ENCODE data around the gene GPALPP1. TPM values are rescaled to one million over a fixed set of nuclear protein-coding genes. Genes with fewer than 3 reads are reported as not detected.
A peak's percentile ranks its signal among the peaks of the same experiment; 100 is the strongest.
"Not testable (repeated sequence)": the region's sequence is repeated elsewhere in the genome, so short reads cannot be mapped to it uniquely, and the experiment has no call there.

GPALPP1 gene
- total RNA-seq, 1 donor from 2014 or later: 23.6 TPM

DNA sequence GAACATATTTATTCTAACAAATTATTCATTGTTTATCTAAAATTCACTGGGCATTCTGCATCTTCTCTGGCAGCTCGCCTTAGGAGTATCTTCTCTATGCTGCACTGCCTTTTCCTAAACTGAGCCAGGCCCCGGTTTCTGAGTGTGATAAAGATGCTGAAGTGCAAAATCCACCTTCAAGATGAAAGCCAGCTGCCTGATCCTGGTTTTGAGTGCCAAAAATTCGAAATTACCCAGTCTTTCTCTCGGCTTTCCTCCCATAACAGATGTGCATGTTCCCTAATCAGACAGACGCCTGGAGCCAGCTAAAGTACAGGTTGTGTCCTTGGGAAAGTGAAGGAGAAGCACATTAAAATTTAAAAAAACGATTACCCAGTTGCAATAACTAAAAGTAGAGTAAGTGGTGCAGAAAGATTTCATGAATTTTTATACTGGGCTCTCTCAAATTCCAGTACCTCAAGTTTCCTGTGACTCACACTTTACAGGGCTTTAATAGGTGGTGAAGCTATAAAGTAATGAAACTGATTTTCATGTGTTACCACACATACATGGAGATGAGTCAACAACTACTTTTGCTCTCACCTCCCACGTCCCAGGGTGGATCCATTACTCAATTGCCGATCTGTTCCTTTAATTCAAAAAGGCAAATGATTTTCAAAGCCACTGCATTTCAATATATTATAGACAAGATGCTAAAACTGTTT, 66.0 kb downstream of the GPALPP1 start:
- H3K27me3 ChIP-seq (ENCODE audit: low read depth): no peaks in the 10 kb centered on the region
- intact Hi-C loops (cut with DNase I): no loop called here

DNA sequence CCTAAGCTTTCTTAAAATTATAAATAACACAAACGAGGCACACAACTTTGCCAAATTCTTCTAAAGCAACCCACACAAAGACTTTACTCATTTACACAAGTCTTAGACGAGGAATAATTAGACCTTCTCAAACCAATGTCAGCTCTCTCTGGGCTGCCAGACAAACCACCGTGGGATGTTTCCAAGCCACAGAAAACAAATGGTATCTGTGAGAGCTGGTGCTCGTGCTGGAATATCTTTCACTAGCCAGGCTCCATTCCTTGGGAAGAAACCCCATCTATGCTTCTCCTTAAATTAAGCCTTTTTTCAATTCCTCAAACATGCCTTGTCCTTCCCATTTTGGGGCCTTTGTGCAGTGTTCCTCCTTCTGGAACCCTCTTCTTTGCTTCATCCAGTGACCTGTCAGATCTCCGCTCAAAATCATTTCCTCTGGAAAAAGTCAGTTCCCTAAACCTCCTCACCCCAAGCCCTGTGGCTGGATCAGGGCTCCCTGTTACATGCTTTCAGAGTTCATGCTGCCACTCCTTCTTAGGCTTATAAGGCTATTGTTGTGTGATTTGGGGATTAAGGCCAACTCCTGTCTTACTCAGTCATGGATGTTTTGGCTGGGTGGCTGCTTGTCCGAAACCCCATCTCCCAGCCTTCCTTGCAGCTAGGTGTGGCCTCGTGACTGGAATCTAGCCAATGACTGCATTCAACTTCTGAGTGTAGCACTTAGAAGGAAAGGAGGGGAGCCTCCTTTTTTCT, 66.7 kb downstream of the GPALPP1 start:
- DNase-seq (no peak), ATAC-seq (peak in 1 of 2 donors; percentile 46)
- H3K27ac ChIP-seq: no peak overlapping the region
- intact Hi-C loops (cut with DNase I): no loop called here
- no peak overlapping the region for H3K4me3 ChIP-seq
- H3K27me3 ChIP-seq (ENCODE audit: low read depth): no peaks in the 10 kb centered on the region
- no peaks in the 10 kb centered on the region for H3K9me3 ChIP-seq
- no peaks in the 10 kb centered on the region for H3K36me3 ChIP-seq
- H3K4me1 ChIP-seq: peaks cover 17% of the 10 kb centered on the region
- TF ChIP-seq CTCF (IDR thresholded peaks at IDR 0.05): no peak

More for the DNA sequence above, 66.0 kb downstream of the GPALPP1 start:
- peak; percentile 54 to 66 for ATAC-seq
- Histone ChIP-seq H3K4me1 (peaks cover 17% of the 10 kb centered on the region), H3K4me3 (no peak overlapping the region), H3K27ac (no peak overlapping the region), H3K36me3 (no peaks in the 10 kb centered on the region), H3K9me3 (no peaks in the 10 kb centered on the region)
- DNase-seq: no peak
- no peak for TF ChIP-seq CTCF (IDR thresholded peaks at IDR 0.05)

- intact Hi-C loops (cut with DNase I): no loop called here
- Histone ChIP-seq H3K9me3 (no peaks in the 10 kb centered on the region), H3K27ac (no peak overlapping the region), H3K27me3 (ENCODE audit: low read depth) (no peaks in the 10 kb centered on the region), H3K4me1 (peaks cover 14% of the 10 kb centered on the region), H3K4me3 (no peak overlapping the region), H3K36me3 (no peaks in the 10 kb centered on the region)
- no peak for DNase-seq
- ATAC-seq: no peak
- TF ChIP-seq CTCF (IDR thresholded peaks at IDR 0.05): no peak
Measured at GRCh38 chr13:45060062-45060461, 70.7 kb downstream of the GPALPP1 start.

GRCh38 chr13:45063261-45063860, 74.0 kb downstream of the GPALPP1 start:
- ATAC-seq (no peak), DNase-seq (no peak)
- intact Hi-C loops (cut with DNase I): no loop called here
- Histone ChIP-seq H3K36me3 (no peaks in the 10 kb centered on the region), H3K9me3 (no peaks in the 10 kb centered on the region), H3K4me3 (no peak overlapping the region), H3K27ac (no peak overlapping the region), H3K27me3 (ENCODE audit: low read depth) (no peaks in the 10 kb centered on the region), H3K4me1 (no peaks in the 10 kb centered on the region)
- no peak for TF ChIP-seq CTCF (IDR thresholded peaks at IDR 0.05)

DNA sequence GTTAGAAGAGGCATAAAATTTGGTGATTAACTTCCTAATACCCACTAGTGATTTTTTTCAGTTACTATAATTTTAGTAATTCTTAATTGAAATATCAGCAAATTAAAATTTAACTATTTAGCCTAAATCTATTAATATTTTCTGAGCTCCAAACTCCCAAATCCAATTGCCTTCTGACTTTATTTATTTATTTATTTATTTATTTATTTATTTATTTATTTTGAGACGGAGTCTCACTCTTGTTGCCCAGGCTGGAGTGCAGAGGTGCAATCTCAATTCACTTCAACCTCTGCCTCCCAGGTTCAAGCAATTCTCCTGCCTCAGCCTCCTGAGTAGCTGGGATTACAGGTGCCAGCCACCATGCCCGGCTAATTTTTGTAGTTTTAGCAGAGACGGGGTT, 74.6 kb downstream of the GPALPP1 start:
- H3K9me3 ChIP-seq; ATAC-seq; intact Hi-C loops (cut with DNase I); H3K36me3 ChIP-seq; H3K27me3 ChIP-seq (ENCODE audit: low read depth); H3K27ac ChIP-seq; H3K4me1 ChIP-seq; H3K4me3 ChIP-seq; DNase-seq: not testable (repeated sequence)

DNA sequence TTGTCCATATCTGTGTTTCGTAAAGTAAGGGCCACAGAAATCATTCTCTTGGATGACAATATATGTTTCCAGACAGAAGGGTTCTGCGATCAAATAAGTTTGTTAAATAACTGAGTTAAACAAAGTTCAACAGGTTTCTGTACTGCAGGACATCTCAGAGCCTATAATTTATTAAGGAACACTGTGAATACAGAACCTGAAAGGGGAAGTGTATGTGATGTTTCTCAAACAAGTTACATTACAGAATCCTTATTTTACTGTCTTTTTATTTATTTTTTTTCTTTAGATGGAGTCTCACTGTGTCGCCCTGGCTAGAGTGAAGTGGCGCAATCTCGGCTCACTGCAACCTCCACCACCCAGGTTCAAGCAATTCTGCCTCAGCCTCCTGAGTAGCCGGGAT, 75.6 kb downstream of the GPALPP1 start:
- ATAC-seq (no peak), DNase-seq (no peak)
- Histone ChIP-seq H3K36me3 (no peaks in the 10 kb centered on the region), H3K4me3 (no peak overlapping the region), H3K27me3 (ENCODE audit: low read depth) (no peaks in the 10 kb centered on the region), H3K9me3 (no peaks in the 10 kb centered on the region), H3K4me1 (no peaks in the 10 kb centered on the region), H3K27ac (no peak overlapping the region)
- no peak for TF ChIP-seq CTCF (IDR thresholded peaks at IDR 0.05)
- intact Hi-C loops (cut with DNase I): no loop called here
